Eye (tissue), 1 donor: ENCODE results near the gene VIPR2.
"Not testable (repeated sequence)": the region's sequence is repeated elsewhere in the genome, so short reads cannot be mapped to it uniquely, and the experiment has no call there.

Experiments
- DNase-seq: peaks from one replicate; pipeline ENCODE4 v3.0.0-alpha.2; 2015

The VIPR2 gene

GRCh38 chr7:159004411-159004810, 140.3 kb downstream of the VIPR2 start:
- no peak for DNase-seq

DNA sequence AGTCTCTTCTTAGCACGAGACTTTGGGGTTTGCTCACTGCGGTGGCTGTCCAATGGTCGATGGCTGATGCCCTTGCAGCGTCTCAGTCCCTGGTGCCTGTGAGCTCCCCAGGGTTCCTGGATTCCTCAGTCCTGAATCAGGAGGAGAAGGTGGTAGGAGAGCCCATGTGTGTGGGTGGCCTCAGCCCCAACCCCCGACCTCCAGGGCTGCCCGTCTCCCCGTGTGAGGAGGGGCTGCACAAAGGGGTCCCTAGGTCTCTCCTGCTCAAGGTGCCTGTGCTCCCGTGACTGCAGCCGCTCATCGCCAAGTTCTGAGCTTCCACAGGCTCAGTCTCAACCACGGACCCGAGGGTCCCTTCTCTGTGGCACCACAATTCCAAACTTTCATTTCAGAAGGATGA, 142.9 kb downstream of the VIPR2 start:
- DNase-seq: no peak

DNA sequence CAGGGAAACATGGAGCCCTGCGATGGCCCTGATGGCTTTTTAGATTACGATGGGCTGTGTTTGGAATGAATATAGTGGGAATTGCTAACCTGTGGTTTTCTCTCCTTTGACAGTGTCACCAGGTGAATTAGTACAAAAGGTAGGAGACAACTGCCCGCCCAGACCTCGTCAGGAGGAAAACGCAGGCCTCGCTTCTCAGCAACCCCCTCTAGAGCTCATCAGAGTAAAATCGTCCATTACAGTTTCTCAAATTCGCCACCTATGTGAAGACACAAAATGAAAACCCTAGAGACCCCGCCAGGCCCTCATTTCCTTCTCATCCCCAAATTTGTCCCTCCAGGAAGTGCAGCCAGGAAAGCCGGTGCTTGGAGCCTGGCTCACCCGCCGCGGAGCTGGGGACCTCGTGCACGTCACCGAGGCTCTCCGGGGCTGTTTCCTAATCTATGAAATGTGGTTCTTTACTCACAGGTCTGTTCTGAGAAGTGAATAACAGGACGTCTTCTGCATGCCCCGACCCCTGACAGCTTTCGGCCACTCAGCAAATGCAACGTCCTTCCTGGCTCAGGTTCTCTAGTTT, 143.7 kb downstream of the VIPR2 start:
- no peak for DNase-seq

DNA sequence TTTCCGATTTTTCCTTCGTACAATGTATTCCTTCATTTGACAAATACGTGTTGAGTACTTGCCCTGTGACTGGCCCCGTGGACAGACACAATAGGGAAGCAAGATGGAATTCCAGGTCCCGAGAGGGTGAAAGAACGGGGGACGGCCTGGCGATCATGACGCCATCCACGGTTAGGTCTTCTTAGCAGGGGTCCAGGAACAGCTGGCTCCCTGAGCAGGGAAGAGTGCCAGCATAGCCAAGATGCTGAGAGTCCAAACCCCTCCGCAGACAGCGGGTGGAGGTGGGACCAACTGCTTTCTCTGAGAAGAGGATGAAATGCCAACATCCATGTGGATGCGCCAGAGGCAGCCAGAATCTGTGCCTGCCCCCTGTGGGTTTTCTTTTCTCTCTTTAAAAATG, 144.6 kb downstream of the VIPR2 start:
- no peak for DNase-seq

DNA sequence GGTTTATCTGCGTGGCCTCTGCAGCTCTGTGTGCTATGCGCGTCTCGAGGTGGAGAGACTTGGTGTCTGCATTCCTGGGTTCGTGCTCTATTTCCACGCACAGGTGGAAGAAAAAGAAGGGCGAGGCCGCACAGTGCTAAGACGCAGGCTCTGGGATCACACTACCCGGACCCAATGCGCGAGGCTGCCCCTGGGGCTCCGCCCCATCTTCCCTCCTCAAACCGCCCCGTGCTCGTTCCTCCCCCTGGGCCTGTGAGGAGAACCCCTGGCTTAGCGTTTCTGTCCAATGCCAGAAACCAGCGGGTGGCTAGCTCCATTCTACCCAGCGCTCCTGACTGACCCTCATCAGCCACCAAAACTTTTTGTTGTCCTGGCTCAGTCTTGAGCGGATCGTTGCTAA, 145.2 kb downstream of the VIPR2 start:
- DNase-seq: no peak

- not testable (repeated sequence) for DNase-seq
Measured at GRCh38 chr7:158998261-158998660, 146.4 kb downstream of the VIPR2 start.

DNA sequence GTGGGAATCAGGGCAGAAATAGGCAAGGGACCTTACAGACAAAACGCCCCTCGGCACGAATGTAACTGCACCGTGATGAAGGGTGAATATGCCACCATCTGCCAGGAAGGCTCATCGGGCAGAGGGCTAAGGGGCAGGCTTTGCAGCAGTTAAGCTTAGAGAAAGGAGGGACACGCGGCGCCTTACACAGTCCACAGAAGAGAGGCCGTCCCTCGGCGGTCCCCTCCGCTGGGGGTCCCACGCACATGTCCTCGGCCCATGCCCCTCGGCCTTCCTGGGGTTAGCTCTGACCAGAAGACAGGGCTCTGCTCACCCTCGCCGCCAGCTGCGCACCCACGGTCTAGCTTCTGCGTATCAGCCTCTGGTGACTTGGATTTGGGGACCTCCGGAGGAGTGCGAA, 147.2 kb downstream of the VIPR2 start:
- DNase-seq: no peak

DNA sequence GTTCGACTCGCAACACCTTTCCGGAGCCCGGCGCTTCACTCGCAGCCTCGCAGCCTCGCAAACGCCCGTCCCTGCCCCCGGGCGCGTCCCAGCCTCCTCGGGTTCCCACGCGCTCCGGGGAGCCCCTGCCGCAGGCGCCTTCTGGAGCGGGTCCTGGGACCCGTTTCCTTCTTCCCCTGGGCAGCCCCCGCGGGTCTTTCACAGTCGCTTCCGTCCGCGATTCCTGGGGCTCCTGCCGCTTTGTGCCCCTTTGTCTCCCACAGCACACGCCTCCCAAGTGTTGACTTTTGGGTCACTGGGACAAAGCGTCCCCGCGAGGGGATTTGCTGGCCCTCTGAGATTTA, 147.6 kb downstream of the VIPR2 start:
- DNase-seq: no peak

- DNase-seq: no peak
Measured at GRCh38 chr7:158996214-158997109, 148.2 kb downstream of the VIPR2 start.

GRCh38 chr7:158995514-158995913, 149.2 kb downstream of the VIPR2 start:
- DNase-seq: no peak

GRCh38 chr7:158994687-158995086, 150.0 kb downstream of the VIPR2 start:
- DNase-seq: no peak

- DNase-seq: no peak
Measured at GRCh38 chr7:158993591-158993990, 151.1 kb downstream of the VIPR2 start.

- DNase-seq: no peak
Measured at GRCh38 chr7:158992759-158993158, 151.9 kb downstream of the VIPR2 start.

- no peak for DNase-seq
Measured at GRCh38 chr7:158991824-158992621, 152.6 kb downstream of the VIPR2 start.

DNA sequence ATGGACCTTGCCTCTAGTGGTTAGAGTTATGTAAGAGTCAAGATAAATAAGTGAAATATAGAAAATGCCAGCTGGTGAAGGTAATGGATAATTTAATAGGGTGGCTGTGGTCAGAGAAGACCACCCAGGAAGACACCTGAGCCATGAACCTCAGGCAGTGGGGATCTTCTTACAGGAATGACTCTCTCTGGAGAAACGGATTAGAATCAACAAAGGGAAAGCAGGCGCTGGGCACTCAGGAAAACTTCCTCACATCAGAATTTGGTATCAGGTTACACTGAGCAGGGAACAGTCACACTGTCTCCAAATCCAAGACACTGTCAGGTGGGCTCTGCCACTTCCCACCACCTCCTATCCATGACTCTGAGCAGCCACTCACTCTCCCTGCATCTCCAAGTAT, 155.7 kb downstream of the VIPR2 start:
- DNase-seq: no peak

DNA sequence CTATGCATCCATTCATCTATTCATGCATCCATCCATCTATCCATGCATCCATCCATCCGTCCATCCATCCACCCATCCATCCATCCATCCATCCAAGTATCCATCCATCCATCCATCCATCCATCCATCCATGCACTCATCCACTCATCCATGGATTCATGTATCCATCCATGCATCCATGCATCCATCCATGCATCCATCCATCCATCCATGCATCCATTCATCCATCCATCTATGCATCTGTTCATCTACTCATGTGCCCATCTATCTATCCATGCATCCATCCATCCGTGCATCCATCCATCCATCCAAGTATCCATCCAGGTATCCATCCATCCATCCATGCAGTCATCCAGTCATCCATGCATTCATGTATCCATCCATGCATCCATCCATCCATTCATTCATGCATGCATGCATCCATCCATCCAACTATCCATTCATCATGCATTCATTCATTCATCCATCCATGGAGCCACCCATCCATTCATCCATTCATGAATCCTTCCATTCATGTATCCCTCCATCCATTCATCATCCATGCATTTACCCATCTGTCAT, 156.3 kb downstream of the VIPR2 start:
- no peak for DNase-seq

DNA sequence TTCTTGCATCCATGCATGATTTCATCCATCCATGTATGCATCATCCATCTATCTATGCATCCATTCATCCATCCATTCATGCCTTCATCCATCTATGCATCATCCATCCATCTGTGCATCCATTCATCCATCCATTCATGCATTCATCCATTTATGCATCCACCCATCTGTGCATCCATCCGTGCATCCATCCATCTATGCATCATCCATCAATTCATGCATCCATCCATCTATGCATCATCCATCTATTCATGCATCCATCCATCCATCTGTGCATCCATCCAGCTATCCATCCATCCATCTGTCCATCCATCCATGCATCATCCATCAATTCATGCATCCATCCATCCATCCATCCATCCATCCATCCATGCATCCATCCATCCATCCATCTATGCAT, 157.0 kb downstream of the VIPR2 start:
- no peak for DNase-seq

DNA sequence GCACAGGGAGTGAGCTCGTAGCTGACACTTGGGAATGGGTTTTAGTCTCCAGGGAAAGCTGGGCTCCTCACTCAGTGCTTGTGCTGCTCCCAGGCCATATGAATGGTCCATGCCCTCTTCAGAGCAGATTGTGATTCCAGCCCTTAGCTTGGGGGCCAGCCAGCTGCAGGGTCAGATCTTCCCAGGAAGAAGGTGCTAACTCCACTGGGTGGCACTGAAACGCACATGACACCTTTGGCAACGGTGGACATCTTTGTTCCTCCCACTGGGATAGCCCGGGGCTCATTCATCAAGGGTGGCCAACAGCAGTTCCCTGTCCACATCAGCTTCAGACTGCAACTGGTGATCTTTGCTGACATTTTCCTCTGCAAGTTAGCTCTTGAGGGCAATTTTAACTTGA, 159.1 kb downstream of the VIPR2 start:
- DNase-seq: no peak

DNA sequence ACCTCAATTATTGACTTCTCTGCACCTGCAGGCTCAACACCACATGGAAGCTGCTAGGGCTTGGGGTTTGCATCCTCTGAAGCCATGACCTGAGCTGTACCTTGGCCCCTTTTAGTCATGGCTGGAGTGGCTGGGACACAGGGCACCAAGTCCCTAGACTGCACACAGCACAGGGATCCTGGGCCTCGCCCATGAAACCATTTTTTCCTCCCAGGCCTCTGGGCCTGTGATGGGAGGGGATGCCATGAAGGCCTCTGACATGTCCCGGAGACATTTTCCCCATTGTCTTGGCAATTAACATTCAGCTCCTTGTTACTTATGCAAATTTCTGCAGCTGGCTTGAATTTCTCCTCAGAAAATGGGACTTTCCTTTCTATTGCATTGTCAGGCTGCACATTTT, 160.7 kb downstream of the VIPR2 start:
- DNase-seq: not testable (repeated sequence)

DNA sequence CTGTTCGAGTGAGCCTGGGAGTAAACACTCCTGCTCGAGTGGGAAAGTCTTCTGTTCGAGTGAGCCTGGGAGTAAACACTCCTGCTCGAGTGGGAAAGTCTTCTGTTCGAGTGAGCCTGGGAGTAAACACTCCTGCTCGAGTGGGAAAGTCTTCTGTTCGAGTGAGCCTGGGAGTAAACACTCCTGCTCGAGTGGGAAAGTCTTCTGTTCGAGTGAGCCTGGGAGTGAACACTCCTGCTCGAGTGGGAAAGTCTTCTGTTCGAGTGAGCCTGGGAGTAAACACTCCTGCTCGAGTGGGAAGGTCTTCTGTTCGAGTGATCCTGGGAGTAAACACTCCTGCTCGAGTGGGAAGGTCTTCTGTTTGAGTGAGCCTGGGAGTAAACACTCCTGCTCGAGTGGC, 162.6 kb downstream of the VIPR2 start:
- not testable (repeated sequence) for DNase-seq

DNA sequence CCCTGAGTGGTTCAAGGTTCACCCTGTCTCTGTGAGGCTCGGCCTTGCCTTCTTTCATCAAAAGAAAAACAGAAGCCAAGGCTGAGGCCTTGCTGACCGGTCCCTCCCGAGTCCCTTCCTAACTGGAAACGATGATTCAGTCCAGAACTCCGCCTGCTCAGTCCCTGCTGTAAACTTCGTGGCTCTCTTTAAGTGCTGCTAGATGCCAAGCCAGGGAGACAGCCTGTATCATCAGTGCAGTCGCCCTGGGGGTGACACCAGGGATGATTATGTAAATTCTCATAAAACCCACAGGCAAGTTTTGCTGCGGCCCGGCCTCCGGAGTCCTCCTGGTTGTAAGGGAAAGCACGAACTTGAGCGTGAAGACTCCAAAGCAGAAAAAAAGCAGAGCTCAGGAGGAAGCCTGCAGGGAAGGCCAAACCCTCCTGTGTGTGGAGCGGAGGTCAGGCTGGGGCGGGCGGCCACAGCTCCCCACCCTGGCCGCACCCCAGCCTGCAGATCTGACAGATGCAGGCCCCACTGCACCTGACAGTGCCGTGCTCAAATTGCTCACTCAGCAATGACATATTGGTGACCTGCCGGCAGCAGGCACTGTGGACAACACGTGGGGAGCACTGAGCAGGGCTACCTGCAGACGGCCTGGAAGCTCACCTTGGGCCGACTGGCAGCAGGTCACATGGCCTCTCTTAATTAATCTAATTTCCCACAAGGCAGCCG, 164.9 kb downstream of the VIPR2 start:
- DNase-seq: no peak

DNA sequence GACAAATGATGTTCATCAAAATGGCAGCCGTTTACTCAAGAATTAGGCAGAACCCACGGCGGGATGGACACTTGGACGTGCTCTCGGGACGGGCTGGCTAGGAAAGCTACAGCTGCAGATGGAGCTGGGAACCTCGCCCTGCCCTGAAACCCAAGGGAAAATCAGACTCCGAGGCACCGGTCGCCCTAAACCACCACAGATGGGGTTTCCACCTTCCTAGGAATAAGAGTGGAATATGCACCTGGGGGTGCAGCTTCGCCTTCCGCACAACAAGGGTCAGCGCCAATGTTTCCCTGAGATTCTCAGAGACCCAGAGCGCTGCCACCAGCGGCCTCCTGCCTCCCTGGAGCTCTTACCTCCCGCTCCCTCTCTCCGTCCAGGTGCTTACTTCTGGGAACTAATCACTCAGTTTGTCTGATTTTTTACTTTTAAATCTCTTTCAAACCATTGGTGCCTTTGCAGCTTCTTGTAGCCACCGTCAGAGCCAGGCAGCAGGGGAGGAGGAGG, 165.6 kb downstream of the VIPR2 start:
- no peak for DNase-seq
